ENCODE results near the gene IGSF11.
"Not testable (repeated sequence)": the region's sequence is repeated elsewhere in the genome, so short reads cannot be mapped to it uniquely, and the experiment has no call there.

IGSF11 gene

GRCh38 chr3:118981494-118982134 is 53.0 kb downstream of the IGSF11 start:
- Histone ChIP-seq H3K9me3 (ENCODE audit: low read depth, low read length) (no peaks in the 10 kb centered on the region), H3K36me3 (ENCODE audit: insufficient read depth, low read length) (no peaks in the 10 kb centered on the region), H3K4me3 (no peak overlapping the region), H3K9ac (ENCODE audit: insufficient read length) (no peak overlapping the region), H3K27ac (no peak overlapping the region)
- DNase-seq (ENCODE audit: low read depth, low spot score) = no peak
- TF ChIP-seq POLR2AphosphoS5 (IDR thresholded peaks at IDR 0.05; ENCODE audit: borderline replicate concordance, low read depth, low read length) (no peak), FOXP2 (optimal IDR thresholded peaks at IDR 0.05; ENCODE audit: control extremely low read depth, extremely low read length, insufficient read depth) (no peak), EZH2 (IDR thresholded peaks at IDR 0.05) (no peak)

GRCh38 chr3:118980832-118981231 is 53.8 kb downstream of the IGSF11 start:
- TF ChIP-seq EZH2 (IDR thresholded peaks at IDR 0.05) (no peak), POLR2AphosphoS5 (IDR thresholded peaks at IDR 0.05; ENCODE audit: borderline replicate concordance, low read depth, low read length) (no peak), FOXP2 (optimal IDR thresholded peaks at IDR 0.05; ENCODE audit: control extremely low read depth, extremely low read length, insufficient read depth) (no peak)
- no peak for DNase-seq (ENCODE audit: low read depth, low spot score)

DNA sequence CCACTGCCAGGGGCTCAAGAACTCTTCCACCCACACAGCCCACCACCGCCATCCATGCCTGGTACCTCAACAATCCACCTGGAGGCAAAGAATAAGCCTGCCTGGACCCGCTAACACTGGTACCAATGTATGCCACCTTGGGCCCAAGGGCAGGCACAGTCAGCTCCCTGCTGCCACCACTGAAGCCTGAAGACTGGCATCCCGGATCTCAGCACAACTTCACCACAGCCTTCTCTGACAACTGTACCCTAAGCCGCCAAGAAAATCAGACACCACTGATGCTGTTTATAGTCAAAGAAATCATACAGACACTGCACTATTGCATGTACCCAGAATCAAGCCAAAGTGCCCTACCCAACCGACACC is 56.3 kb downstream of the IGSF11 start:
- no peaks in the 10 kb centered on the region for H3K36me3 ChIP-seq (ENCODE audit: insufficient read depth, low read length)
- no peak overlapping the region for H3K27ac ChIP-seq
- no peak overlapping the region for H3K4me3 ChIP-seq
- TF ChIP-seq EZH2 (IDR thresholded peaks at IDR 0.05) (no peak), FOXP2 (optimal IDR thresholded peaks at IDR 0.05; ENCODE audit: control extremely low read depth, extremely low read length, insufficient read depth) (no peak), POLR2AphosphoS5 (IDR thresholded peaks at IDR 0.05; ENCODE audit: borderline replicate concordance, low read depth, low read length) (no peak)
- H3K9ac ChIP-seq (ENCODE audit: insufficient read length) = no peak overlapping the region
- no peaks in the 10 kb centered on the region for H3K9me3 ChIP-seq (ENCODE audit: low read depth, low read length)
- DNase-seq (ENCODE audit: low read depth, low spot score) = no peak

More at GRCh38 chr3:118980832-118981231, 53.8 kb downstream of the IGSF11 start:
- H3K9me3 ChIP-seq (ENCODE audit: low read depth, low read length) = no peaks in the 10 kb centered on the region
- H3K27ac ChIP-seq = no peak overlapping the region
- H3K36me3 ChIP-seq (ENCODE audit: insufficient read depth, low read length) = no peaks in the 10 kb centered on the region
- no peak overlapping the region for H3K9ac ChIP-seq (ENCODE audit: insufficient read length)
- no peak overlapping the region for H3K4me3 ChIP-seq

GRCh38 chr3:118977671-118978392 is 56.8 kb downstream of the IGSF11 start:
- no peak overlapping the region for H3K9ac ChIP-seq (ENCODE audit: insufficient read length)
- no peak for TF ChIP-seq FOXP2 (optimal IDR thresholded peaks at IDR 0.05; ENCODE audit: control extremely low read depth, extremely low read length, insufficient read depth)
- no peak for TF ChIP-seq EZH2 (IDR thresholded peaks at IDR 0.05)
- no peak for TF ChIP-seq POLR2AphosphoS5 (IDR thresholded peaks at IDR 0.05; ENCODE audit: borderline replicate concordance, low read depth, low read length)
- no peak overlapping the region for H3K27ac ChIP-seq

DNA sequence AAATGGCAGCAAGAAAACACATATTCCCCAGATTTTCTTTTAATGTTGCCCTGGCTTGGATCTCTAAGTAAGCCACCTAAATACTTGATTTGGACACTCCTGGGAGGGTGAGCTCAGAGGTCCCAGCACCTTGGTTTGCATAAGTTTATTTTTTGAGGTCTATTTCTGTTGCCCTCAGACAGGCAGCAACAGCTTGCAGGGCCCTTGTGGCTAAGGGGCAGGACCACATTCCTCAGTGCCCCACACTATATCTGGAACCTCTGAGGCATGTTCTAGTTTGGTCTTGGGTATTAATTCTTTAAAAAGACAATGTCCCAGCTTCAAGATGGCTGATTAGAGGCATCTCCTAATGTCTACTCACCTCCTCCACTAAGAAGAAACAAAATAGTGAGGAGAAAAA is 57.5 kb downstream of the IGSF11 start:
- H3K9me3 ChIP-seq (ENCODE audit: low read depth, low read length) = no peaks in the 10 kb centered on the region
- no peak overlapping the region for H3K9ac ChIP-seq (ENCODE audit: insufficient read length)
- no peak overlapping the region for H3K4me3 ChIP-seq
- no peak for DNase-seq (ENCODE audit: low read depth, low spot score)
- TF ChIP-seq POLR2AphosphoS5 (IDR thresholded peaks at IDR 0.05; ENCODE audit: borderline replicate concordance, low read depth, low read length) (no peak), EZH2 (IDR thresholded peaks at IDR 0.05) (no peak), FOXP2 (optimal IDR thresholded peaks at IDR 0.05; ENCODE audit: control extremely low read depth, extremely low read length, insufficient read depth) (no peak)
- H3K27ac ChIP-seq = no peak overlapping the region
- no peaks in the 10 kb centered on the region for H3K36me3 ChIP-seq (ENCODE audit: insufficient read depth, low read length)

More at GRCh38 chr3:118977671-118978392, 56.8 kb downstream of the IGSF11 start:
- H3K36me3 ChIP-seq (ENCODE audit: insufficient read depth, low read length) = no peaks in the 10 kb centered on the region
- no peak for DNase-seq (ENCODE audit: low read depth, low spot score)
- H3K9me3 ChIP-seq (ENCODE audit: low read depth, low read length) = no peaks in the 10 kb centered on the region
- H3K4me3 ChIP-seq = no peak overlapping the region

DNA sequence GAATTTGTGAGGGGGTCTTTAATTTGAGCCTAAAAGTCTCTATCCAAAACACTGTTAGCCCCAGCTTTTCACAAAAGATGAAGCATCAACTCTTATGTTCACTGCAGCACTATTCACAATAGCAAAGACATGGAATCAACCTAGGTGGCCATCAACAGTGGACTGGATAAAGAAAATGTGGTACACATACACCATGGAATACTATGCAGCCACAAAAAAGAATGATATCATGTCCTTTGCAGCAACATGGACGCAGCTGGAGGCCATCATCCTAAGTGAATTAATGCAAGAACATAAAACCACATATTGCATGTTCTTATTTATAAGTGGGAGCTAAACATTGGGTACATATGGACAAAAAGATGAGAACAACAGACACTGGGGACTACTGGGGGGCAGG is 59.2 kb downstream of the IGSF11 start:
- not testable (repeated sequence) for H3K27ac ChIP-seq; H3K4me3 ChIP-seq; H3K36me3 ChIP-seq (ENCODE audit: insufficient read depth, low read length); DNase-seq (ENCODE audit: low read depth, low spot score); H3K9me3 ChIP-seq (ENCODE audit: low read depth, low read length); H3K9ac ChIP-seq (ENCODE audit: insufficient read length)

- TF ChIP-seq FOXP2 (optimal IDR thresholded peaks at IDR 0.05; ENCODE audit: control extremely low read depth, extremely low read length, insufficient read depth) (no peak), POLR2AphosphoS5 (IDR thresholded peaks at IDR 0.05; ENCODE audit: borderline replicate concordance, low read depth, low read length) (no peak), EZH2 (IDR thresholded peaks at IDR 0.05) (no peak)
- Histone ChIP-seq H3K36me3 (ENCODE audit: insufficient read depth, low read length) (no peaks in the 10 kb centered on the region), H3K27ac (no peak overlapping the region), H3K4me3 (no peak overlapping the region), H3K9me3 (ENCODE audit: low read depth, low read length) (no peaks in the 10 kb centered on the region), H3K9ac (ENCODE audit: insufficient read length) (no peak overlapping the region)
- DNase-seq (ENCODE audit: low read depth, low spot score) = no peak
Measured at GRCh38 chr3:118974356-118975097, 60.1 kb downstream of the IGSF11 start.

GRCh38 chr3:118973050-118973449 is 61.6 kb downstream of the IGSF11 start:
- DNase-seq (ENCODE audit: low read depth, low spot score) = no peak
- Histone ChIP-seq H3K9ac (ENCODE audit: insufficient read length) (no peak overlapping the region), H3K4me3 (no peak overlapping the region), H3K9me3 (ENCODE audit: low read depth, low read length) (no peaks in the 10 kb centered on the region), H3K36me3 (ENCODE audit: insufficient read depth, low read length) (no peaks in the 10 kb centered on the region), H3K27ac (no peak overlapping the region)
- TF ChIP-seq EZH2 (IDR thresholded peaks at IDR 0.05) = no peak
- TF ChIP-seq FOXP2 (optimal IDR thresholded peaks at IDR 0.05; ENCODE audit: control extremely low read depth, extremely low read length, insufficient read depth) = no peak
- TF ChIP-seq POLR2AphosphoS5 (IDR thresholded peaks at IDR 0.05; ENCODE audit: borderline replicate concordance, low read depth, low read length) = no peak

All from SK-N-MC (cell line).